Lower leg skin (tissue), 4 donors: ENCODE data around the gene ZNF653. TPM values are rescaled to one million over a fixed set of nuclear protein-coding genes. Genes with fewer than 3 reads are reported as not detected.
A peak's percentile ranks its signal among the peaks of the same experiment; 100 is the strongest.

Experiments
- DNase-seq, 2 donors: peaks; one replicate each; pipeline ENCODE4 v3.0.0-alpha.2; 2019; ENCODE audit warnings: low spot score in 2 of 2
- H3K4me3 ChIP-seq: fragments of 200-600 bp; sonication (generic); 2 replicates; pipeline ENCODE4 v1.5.1; 2017; ENCODE audit warnings: mild to moderate bottlenecking, low read depth; ENCODE audit not compliant: poor library complexity, severe bottlenecking
- POLR2A ChIP-seq, 2 donors: fragments of 450-650 bp; IDR thresholded peaks; one replicate each; pipeline ENCODE4 v1.6.1; 2016 to 2017; ENCODE audit warnings: antibody characterized with exemption in 2 of 2, mild to moderate bottlenecking in 1 of 2, moderate library complexity in 1 of 2
- WGBS, 2 donors: methylation state at CpG; one replicate each; pipeline ENCODE4 v1.1.5; 2018; 5-methylcytosine and 5-hydroxymethylcytosine counted together
- intact Hi-C: fragments of 100-400 bp; cut with DNase I; formaldehyde crosslinking; loops from one replicate; pipeline ENCODE4 v1.15.0; 2023; ENCODE audit warnings: low total_unique reads
- total RNA-seq, 4 donors: library from RNA; depleted of rRNA; stranded (reverse); fragments of >200 nt; gene quantifications; one replicate each; pipeline ENCODE4 v1.1.0, GENCODE V29; 2016
- TF ChIP-seq, protein P1 (sequence below), 3 donors: fragments of 450-650 bp; IDR thresholded peaks; one replicate each; pipeline ENCODE4 v1.5.1; 2016; ENCODE audit warnings: antibody characterized with exemption in 3 of 3, mild to moderate bottlenecking in 3 of 3, moderate library complexity in 2 of 3

Gene ZNF653
- total RNA-seq, 4 donors from 2014 or later = 8.4 to 16.9 (median 11.6) TPM

DNA sequence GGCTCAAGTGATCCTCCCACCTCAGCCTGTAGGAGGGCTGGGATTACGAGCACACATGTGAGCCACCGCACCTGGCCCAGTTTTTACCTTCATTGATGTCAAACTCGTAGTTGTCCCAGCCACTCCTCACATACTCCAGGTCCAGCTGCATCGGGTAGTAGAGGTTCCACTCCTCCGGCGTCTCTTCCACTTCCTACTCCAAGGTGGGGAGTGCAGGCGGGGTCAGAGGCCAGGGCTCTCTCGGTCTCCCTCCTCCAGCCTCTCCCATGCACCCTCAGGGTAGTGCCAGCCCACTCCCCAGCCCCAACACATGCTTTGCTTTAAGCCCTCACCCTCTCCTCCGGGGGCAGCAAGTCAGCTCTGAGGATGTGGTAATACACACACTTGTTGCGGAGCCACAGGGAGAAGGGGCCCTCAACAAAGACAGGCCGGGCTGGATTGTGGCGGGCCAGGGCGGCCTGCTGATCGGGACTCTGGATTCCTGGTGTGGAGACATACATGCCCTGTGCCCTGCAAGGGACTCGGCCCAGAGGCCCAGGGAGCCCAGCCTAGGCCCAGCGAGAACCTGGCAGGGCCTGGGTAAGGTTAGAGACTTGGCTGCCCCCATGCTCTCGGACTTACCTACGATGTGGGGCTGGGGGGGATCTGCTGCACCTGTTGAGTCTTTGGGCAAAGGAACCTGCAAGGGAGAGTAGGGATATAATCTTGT is 1.9 kb upstream of the ZNF653 start:
- TF ChIP-seq, protein P1, sequence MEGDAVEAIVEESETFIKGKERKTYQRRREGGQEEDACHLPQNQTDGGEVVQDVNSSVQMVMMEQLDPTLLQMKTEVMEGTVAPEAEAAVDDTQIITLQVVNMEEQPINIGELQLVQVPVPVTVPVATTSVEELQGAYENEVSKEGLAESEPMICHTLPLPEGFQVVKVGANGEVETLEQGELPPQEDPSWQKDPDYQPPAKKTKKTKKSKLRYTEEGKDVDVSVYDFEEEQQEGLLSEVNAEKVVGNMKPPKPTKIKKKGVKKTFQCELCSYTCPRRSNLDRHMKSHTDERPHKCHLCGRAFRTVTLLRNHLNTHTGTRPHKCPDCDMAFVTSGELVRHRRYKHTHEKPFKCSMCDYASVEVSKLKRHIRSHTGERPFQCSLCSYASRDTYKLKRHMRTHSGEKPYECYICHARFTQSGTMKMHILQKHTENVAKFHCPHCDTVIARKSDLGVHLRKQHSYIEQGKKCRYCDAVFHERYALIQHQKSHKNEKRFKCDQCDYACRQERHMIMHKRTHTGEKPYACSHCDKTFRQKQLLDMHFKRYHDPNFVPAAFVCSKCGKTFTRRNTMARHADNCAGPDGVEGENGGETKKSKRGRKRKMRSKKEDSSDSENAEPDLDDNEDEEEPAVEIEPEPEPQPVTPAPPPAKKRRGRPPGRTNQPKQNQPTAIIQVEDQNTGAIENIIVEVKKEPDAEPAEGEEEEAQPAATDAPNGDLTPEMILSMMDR (IDR thresholded peaks at IDR 0.05) = no peak
- TF ChIP-seq POLR2A (IDR thresholded peaks at IDR 0.05) = no peak
- DNase-seq = no peak
- intact Hi-C loops = no loop called here
- WGBS, 2 donors = 87 to 92% methylated on average over 17 of the region's 18 CpGs
- H3K4me3 ChIP-seq = no peak overlapping the region

- no peak overlapping the region for H3K4me3 ChIP-seq
- WGBS, 2 donors = 87 to 93% methylated on average over 6 of the region's 6 CpGs
- TF ChIP-seq, protein P1 (IDR thresholded peaks at IDR 0.05) = no peak
- TF ChIP-seq POLR2A (IDR thresholded peaks at IDR 0.05) = no peak
- intact Hi-C loops = no loop called here
- no peak for DNase-seq
Observed at GRCh38 chr19:11506967-11507366, 1.3 kb upstream of the ZNF653 start.

- WGBS, 2 donors = 15 to 16% methylated on average over 20 of the region's 20 CpGs
- DNase-seq = no peak
- intact Hi-C loops = no loop called here
- H3K4me3 ChIP-seq = peak overlapping the region; percentile 73
- no peak for TF ChIP-seq POLR2A (IDR thresholded peaks at IDR 0.05)
- TF ChIP-seq, protein P1 (IDR thresholded peaks at IDR 0.05) = no peak
Observed at GRCh38 chr19:11506101-11506555, 489 bp upstream of the ZNF653 start.

- 1 to 2% methylated on average over 6 of the region's 33 CpGs for WGBS, 2 donors
- TF ChIP-seq, protein P1 (IDR thresholded peaks at IDR 0.05) = no peak
- TF ChIP-seq POLR2A (IDR thresholded peaks at IDR 0.05) = no peak
Observed at GRCh38 chr19:11505032-11505503, 571 bp downstream of the ZNF653 start.

GRCh38 chr19:11504502-11505031 is 1.1 kb downstream of the ZNF653 start:
- WGBS, 2 donors = 35 to 40% methylated on average over 7 of the region's 7 CpGs
- intact Hi-C loops = no loop called here
- TF ChIP-seq, protein P1 (IDR thresholded peaks at IDR 0.05) = no peak
- TF ChIP-seq POLR2A (IDR thresholded peaks at IDR 0.05) = no peak
- H3K4me3 ChIP-seq = no peak overlapping the region
- no peak for DNase-seq

More at GRCh38 chr19:11505032-11505503, 571 bp downstream of the ZNF653 start:
- H3K4me3 ChIP-seq = peak overlapping the region; percentile 73
- DNase-seq = peak; percentile 95 to 99
- intact Hi-C loops = no loop called here
